K562 treated with DMSO at 1 percent for 4 hours (cell line): Measurements from ENCODE around the gene GTF2E1. TPM values are rescaled to one million over a fixed set of nuclear protein-coding genes. Genes with fewer than 3 reads are reported as not detected.

ENCODE experiments used
- total RNA-seq: library from RNA; unstranded; fragments of 300-600 nt; gene quantifications from 2 replicates; pipeline ENCODE4 v1.2.3, GENCODE V29; 2022; ENCODE audit not compliant: insufficient read depth

GTF2E1 gene
- 6.4 and 13.4 TPM in 2 replicates for total RNA-seq

GRCh38 chr3:120742198-120742848 lies at the start of gene GTF2E1, which contains the start of gene RABL3:
GTF2E1 (plus strand) TSS chr3:120742744; CDS start chr3:120750553, 7,809 bp downstream.
RABL3 (minus strand) TSS chr3:120742516; CDS start chr3:120742507, 9 bp downstream.

Other genes starting within 250 kb of the GTF2E1 start
- 198 and 210 TPM in 2 replicates for gene NDUFB4, start 146.4 kb upstream of the GTF2E1 start, total RNA-seq
- gene HGD, start 60.5 kb upstream of the GTF2E1 start, total RNA-seq: not detected in 2 replicates
- gene RABL3, start 228 bp upstream of the GTF2E1 start, total RNA-seq: 4.6 and 5.0 TPM in 2 replicates
- gene STXBP5L, start 165.5 kb downstream of the GTF2E1 start, total RNA-seq: 0.13 TPM in 1 of 2 replicates, not detected in the other